ENCODE results near the gene TCEA3. TPM values are rescaled to one million over a fixed set of nuclear protein-coding genes. Genes with fewer than 3 reads are reported as not detected.

The TCEA3 gene
- total RNA-seq (100 to 1,000 TPM in 3 of 7 donors, 10 to 100 TPM in 4; 42.0 to 153 (median 79.7) TPM), polyA plus RNA-seq (10 to 100 TPM; 72.5 to 73.8 TPM)
- long read RNA-seq, donor 1, transcript TCEA3-205 (11 exons, 1,659 nt) = minor isoform, 8 of 485 reads
- long read RNA-seq, donor 1, transcript TCEA3-203 (11 exons, 1,559 nt) = major isoform, 361 of 485 reads
- long read RNA-seq, donor 1, partial matches to known transcripts = 31 of 485 reads
- long read RNA-seq, donor 1, other reads (novel, unspliced or antisense) = 84 of 485 reads
- long read RNA-seq, donor 2, transcript TCEA3-203 (11 exons, 1,559 nt) = major isoform, 18 of 24 reads
- long read RNA-seq, donor 2, partial matches to known transcripts = 5 of 24 reads
- long read RNA-seq, donor 2, other reads (novel, unspliced or antisense) = 0 of 24 reads
- long read RNA-seq, donor 3, transcript TCEA3-205 (11 exons, 1,659 nt) = minor isoform, 7 of 127 reads
- long read RNA-seq, donor 3, transcript TCEA3-203 (11 exons, 1,559 nt) = major isoform, 92 of 127 reads
- long read RNA-seq, donor 3, partial matches to known transcripts = 6 of 127 reads
- long read RNA-seq, donor 3, other reads (novel, unspliced or antisense) = 22 of 127 reads

DNA sequence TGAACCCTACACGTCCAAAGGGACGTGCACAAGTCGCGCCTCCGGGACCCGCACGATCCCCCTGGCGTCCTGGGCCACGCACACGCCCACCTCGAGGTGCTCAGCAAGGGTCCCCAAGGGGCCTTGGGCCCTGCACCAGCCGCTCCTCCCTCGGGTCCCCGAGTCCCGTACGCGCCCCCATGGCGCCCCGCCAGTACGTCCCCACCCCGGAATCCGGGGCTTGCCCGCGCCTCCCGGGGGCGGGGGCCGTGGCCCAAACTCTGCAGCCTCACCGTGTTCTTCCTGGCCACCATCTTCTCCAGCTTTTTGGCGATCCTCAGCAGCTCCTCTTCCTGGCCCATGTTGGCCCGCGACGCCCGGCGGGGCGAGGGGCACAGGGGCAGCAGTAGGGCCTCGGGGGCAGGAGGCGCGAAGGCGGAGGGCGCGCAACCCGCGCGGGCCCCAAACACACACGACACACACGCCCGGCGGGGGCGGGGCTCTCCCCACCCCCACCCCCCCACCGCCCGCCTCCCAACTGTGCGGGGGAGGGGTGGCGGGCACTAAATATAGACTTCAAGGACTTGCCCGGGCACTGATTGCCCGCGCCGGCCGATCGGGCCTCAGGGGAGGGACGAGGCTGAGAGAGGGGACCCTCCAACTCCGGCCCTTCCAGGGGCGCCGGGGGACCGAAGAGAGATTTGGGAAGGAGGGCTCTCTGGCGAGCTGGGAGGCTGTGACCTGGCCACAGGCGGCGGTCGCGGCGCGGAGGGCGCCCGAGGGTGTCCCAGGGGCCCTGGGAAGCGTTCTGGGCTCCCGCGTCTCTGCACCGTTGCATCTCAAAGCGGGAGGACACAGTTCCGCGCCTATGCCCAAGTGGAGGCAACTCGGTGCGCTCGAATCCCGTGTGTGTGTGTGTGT is at the start of gene TCEA3:
TSS of gene TCEA3 (minus strand) at position 456 of the 900 bp plus-strand sequence. CDS start at position 341, 115 bp downstream.
- H3K9me3 ChIP-seq = no peaks in the 10 kb centered on the region
- H3K27me3 ChIP-seq = no peaks in the 10 kb centered on the region
- intact Hi-C loops (cut with DNase I) = loop anchor here in 1 of 4 donors (10.0 kb wide), 1 partner anchor 60 kb away; the partner anchor contains the start of gene ASAP3
- peaks cover 15% of the 10 kb centered on the region for H3K4me1 ChIP-seq (ENCODE audit: insufficient read depth)
- no peak for TF ChIP-seq POLR2A (IDR thresholded peaks at IDR 0.05)
- TF ChIP-seq EP300 (IDR thresholded peaks at IDR 0.05) = no peak
- no peaks in the 10 kb centered on the region for H3K36me3 ChIP-seq
- peak within 1 kb of the TSS; percentile 54 for H3K4me3 ChIP-seq
- DNase-seq = peak; percentile 62 to 75 (median 73)
- 2 to 11% (median 9%) methylated on average over 28 to 84 of the region's 84 CpGs for WGBS, 3 donors
- peak within 1 kb of the TSS; percentile 44 to 90 for H3K27ac ChIP-seq

DNA sequence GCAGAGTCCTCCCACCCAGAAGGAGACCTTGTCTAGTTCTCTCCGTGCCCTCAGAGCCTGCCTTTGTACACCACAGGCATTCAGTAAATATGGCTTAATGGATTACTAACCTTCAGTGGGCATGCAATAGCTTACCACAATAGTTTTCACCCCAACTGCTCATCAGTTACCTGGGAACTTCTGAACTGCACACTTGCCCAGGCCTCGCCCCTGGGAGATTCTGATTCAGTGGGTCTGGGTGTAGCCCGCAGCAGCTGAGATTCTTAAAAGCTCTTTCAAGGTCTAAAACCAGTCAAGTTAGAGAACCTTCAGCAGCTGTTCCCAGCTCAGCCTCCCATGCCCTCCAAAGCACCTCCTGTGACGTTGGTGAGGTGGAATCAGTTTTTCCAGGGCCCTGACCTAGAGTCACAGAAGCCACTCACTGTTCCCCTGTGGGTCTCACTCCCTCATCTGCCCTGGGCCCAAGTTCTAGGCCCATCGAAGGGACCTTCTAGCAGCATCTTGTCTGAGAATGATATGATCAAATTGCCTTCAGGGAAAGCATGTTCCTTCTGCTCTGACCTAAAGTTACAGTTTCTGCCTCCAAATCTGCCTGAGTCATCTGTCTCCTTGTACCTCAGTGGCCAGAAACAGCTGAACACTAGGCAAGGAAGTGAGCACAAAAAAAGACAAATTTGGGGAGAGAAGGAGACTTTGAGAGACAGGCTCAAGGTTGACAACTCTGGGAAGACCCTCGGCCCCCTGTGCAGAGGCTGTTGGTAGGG is 48.7 kb upstream of the TCEA3 start:
- no peaks in the 10 kb centered on the region for H3K27me3 ChIP-seq
- H3K36me3 ChIP-seq = no peaks in the 10 kb centered on the region
- H3K4me1 ChIP-seq (ENCODE audit: insufficient read depth) = peaks cover 17% of the 10 kb centered on the region
- intact Hi-C loops (cut with DNase I) = no loop called here
- 55 to 61% (median 60%) methylated on average over 6 of the region's 6 CpGs for WGBS, 3 donors
- TF ChIP-seq, protein P1, sequence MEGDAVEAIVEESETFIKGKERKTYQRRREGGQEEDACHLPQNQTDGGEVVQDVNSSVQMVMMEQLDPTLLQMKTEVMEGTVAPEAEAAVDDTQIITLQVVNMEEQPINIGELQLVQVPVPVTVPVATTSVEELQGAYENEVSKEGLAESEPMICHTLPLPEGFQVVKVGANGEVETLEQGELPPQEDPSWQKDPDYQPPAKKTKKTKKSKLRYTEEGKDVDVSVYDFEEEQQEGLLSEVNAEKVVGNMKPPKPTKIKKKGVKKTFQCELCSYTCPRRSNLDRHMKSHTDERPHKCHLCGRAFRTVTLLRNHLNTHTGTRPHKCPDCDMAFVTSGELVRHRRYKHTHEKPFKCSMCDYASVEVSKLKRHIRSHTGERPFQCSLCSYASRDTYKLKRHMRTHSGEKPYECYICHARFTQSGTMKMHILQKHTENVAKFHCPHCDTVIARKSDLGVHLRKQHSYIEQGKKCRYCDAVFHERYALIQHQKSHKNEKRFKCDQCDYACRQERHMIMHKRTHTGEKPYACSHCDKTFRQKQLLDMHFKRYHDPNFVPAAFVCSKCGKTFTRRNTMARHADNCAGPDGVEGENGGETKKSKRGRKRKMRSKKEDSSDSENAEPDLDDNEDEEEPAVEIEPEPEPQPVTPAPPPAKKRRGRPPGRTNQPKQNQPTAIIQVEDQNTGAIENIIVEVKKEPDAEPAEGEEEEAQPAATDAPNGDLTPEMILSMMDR (IDR thresholded peaks at IDR 0.05) = no peak
- no peak for TF ChIP-seq EP300 (IDR thresholded peaks at IDR 0.05)
- no peak for TF ChIP-seq POLR2A (IDR thresholded peaks at IDR 0.05)
- peak overlapping the region in 1 of 2 donors; percentile 32 for H3K27ac ChIP-seq
- DNase-seq = no peak
- no peak overlapping the region for H3K4me3 ChIP-seq
- H3K9me3 ChIP-seq = no peaks in the 10 kb centered on the region

DNA sequence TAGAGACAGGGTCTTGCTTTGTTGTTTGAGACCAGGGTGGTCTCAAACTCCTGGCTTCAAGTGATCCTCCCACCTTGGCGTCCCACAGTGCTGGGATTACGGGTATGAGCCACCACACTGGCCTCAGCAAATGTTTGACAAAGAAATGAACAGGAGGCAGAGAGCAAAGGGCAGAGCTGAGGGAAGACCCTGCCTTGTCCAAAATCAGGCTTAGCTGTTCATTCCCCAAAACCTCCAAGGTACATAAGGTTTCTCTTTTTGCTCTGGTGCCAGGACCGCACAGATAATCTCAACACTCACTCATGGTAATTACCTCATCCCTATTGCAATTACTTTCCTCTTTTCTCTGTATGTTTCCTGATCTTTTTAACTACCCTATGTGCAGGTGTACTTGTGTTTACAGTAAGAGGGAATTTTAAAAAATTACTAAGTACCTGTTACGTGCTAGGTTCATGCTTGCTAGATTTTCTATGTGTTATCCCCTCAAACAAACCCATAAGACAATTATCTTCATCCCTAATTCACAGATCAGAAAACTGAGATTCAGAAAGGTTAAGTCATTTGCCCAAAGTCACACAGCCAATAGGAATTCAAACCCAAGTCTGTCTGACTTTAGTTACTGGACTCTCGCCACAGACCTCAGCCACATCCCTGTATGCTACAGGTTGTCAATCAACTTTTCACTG is 47.9 kb upstream of the TCEA3 start:
- Histone ChIP-seq H3K9me3 (no peaks in the 10 kb centered on the region), H3K27me3 (no peaks in the 10 kb centered on the region), H3K4me1 (ENCODE audit: insufficient read depth) (peaks cover 17% of the 10 kb centered on the region), H3K27ac (no peak overlapping the region), H3K4me3 (no peak overlapping the region), H3K36me3 (no peaks in the 10 kb centered on the region)
- WGBS, 3 donors = 80 to 82% (median 81%) methylated on average over 5 of the region's 5 CpGs
- DNase-seq = no peak
- intact Hi-C loops (cut with DNase I) = no loop called here
- TF ChIP-seq EP300 (IDR thresholded peaks at IDR 0.05) (no peak), POLR2A (IDR thresholded peaks at IDR 0.05) (no peak)
- TF ChIP-seq, protein P1 (IDR thresholded peaks at IDR 0.05) = no peak

GRCh38 chr1:23471473-23472075 is 47.0 kb upstream of the TCEA3 start:
- TF ChIP-seq POLR2A (IDR thresholded peaks at IDR 0.05) (no peak), EP300 (IDR thresholded peaks at IDR 0.05) (no peak)
- TF ChIP-seq, protein P1 (IDR thresholded peaks at IDR 0.05) = no peak
- H3K27me3 ChIP-seq = no peaks in the 10 kb centered on the region
- H3K27ac ChIP-seq = peak overlapping the region in 1 of 2 donors; percentile 47
- H3K36me3 ChIP-seq = no peaks in the 10 kb centered on the region
- peaks cover 19% of the 10 kb centered on the region for H3K4me1 ChIP-seq (ENCODE audit: insufficient read depth)
- intact Hi-C loops (cut with DNase I) = no loop called here
- DNase-seq = no peak
- no peaks in the 10 kb centered on the region for H3K9me3 ChIP-seq
- WGBS, 3 donors = 59 to 60% (median 60%) methylated on average over 4 of the region's 4 CpGs
- no peak overlapping the region for H3K4me3 ChIP-seq

All from ovary (tissue), 10 donors.